Omental fat pad (tissue), 4 donors: ENCODE data around the gene SEMA6B. TPM values are rescaled to one million over a fixed set of nuclear protein-coding genes. Genes with fewer than 3 reads are reported as not detected.

Experiments
- ATAC-seq: fragments of 150-250 bp; one replicate; pipeline ENCODE4 v1.9.1; 2016; ENCODE audit warnings: mild to moderate bottlenecking, moderate library complexity; ENCODE audit not compliant: low FRiP score
- DNase-seq: peaks from one replicate; pipeline ENCODE4 v3.0.0-alpha.2; 2019; ENCODE audit warnings: low spot score
- CTCF ChIP-seq, 3 donors: fragments of 450-650 bp; IDR thresholded peaks; one replicate each; pipeline ENCODE4 v1.5.1; 2016 to 2017; ENCODE audit warnings: antibody characterized with exemption in 3 of 3, mild to moderate bottlenecking in 3 of 3, moderate library complexity in 2 of 3
- total RNA-seq, 4 donors: library from RNA; depleted of rRNA; stranded (reverse); fragments of >200 nt; gene quantifications; one replicate each; pipeline ENCODE4 v1.1.0, GENCODE V29; 2016

The SEMA6B gene
- total RNA-seq, 4 donors from 2014 or later: 4.4 to 39.3 (median 10.9) TPM

GRCh38 chr19:4576016-4576933, 16.8 kb upstream of the SEMA6B start:
- DNase-seq: peak; percentile 82
- ATAC-seq: no peak
- TF ChIP-seq CTCF (IDR thresholded peaks at IDR 0.05): no peak

DNA sequence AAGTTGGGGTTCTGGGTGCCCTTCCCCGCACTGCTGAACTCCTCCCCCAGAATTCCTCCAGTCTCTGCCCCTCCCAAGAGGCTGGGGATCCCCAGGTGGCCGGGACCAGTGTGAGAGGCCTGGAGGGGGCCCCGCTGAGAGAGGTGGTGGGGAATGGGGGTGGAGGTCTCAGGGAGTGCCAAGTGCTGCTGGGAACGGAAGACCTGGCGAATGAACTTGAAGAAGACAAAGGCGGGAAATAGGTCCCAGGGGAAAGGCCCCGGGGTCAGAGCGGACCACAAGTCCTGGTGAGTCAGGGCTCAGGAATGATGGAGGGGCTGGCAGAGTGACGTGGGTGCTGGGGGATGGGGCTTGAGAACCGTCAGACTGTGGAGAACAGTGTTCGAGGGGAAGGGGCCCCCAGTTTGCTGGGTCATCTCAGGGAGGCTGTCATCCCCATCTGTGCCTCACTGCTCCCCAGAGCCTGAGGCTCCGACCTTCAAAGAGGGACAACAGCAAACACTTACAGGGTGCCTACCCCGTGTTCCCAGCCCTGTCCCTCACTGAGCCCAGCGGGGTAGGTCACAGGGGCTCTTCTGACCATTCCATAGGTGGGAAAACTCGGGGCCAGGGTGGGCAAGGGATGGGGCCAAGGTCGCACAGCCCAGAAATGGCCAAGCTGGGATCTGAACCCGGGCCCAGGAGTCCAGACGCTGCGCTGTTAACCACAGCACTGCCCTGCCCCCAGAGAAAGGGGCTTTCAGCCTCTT, 16.0 kb upstream of the SEMA6B start:
- no peak for TF ChIP-seq CTCF (IDR thresholded peaks at IDR 0.05)
- ATAC-seq: peak; percentile 66
- peak; percentile 38 for DNase-seq

DNA sequence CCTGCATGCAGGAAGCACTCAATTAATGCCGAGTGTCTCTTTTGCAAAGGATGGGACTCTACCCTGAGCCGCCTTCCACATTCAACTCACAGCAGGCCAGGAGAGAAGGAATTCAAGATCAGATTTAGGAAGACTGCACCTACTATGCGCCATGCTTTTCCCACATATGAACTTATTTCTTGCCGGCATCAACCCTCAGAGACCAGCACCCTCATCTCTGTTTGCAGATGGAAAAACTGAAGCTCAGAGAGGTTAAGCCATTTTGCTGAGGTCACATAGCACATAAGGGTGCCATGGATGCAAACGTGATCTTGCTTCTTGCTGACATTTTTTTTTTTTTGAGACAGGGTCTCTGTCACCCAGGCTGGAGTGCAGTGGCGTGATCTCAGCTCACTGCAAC, 14.2 kb upstream of the SEMA6B start:
- ATAC-seq (no peak), DNase-seq (no peak)
- no peak for TF ChIP-seq CTCF (IDR thresholded peaks at IDR 0.05)

GRCh38 chr19:4571305-4571917, 11.9 kb upstream of the SEMA6B start:
- no peak for ATAC-seq
- no peak for DNase-seq
- TF ChIP-seq CTCF (IDR thresholded peaks at IDR 0.05): no peak

DNA sequence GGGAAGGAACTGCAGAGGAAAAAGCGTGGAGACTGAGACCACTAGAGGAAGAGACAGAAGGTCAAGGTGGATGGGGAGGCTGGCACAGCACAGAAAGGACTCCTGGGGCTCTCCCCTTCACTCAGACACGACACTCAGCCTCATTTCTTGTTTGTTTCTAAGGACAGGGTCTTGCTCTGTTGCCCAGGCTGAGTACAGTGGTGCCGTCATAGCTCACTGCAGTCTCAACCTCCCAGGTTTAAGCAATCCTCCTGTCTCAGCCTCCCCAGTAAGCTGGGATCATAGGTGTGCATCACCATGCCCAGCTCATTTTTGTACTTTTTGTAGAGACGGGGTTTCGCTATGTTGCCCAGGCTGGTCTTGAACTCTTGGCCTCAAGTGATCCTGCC, 11.4 kb upstream of the SEMA6B start:
- no peak for TF ChIP-seq CTCF (IDR thresholded peaks at IDR 0.05)
- ATAC-seq (no peak), DNase-seq (no peak)

GRCh38 chr19:4570402-4570801, 10.9 kb upstream of the SEMA6B start:
- no peak for TF ChIP-seq CTCF (IDR thresholded peaks at IDR 0.05)
- ATAC-seq (no peak), DNase-seq (no peak)
